Measurements from ENCODE around the gene KCND2. TPM values are rescaled to one million over a fixed set of nuclear protein-coding genes. Genes with fewer than 3 reads are reported as not detected.

KCND2 gene
- total and polyA plus RNA-seq, 2 of the 4 experiments (the other 2 are of a cell fraction), result under 0.01 TPM; not detected in 1

DNA sequence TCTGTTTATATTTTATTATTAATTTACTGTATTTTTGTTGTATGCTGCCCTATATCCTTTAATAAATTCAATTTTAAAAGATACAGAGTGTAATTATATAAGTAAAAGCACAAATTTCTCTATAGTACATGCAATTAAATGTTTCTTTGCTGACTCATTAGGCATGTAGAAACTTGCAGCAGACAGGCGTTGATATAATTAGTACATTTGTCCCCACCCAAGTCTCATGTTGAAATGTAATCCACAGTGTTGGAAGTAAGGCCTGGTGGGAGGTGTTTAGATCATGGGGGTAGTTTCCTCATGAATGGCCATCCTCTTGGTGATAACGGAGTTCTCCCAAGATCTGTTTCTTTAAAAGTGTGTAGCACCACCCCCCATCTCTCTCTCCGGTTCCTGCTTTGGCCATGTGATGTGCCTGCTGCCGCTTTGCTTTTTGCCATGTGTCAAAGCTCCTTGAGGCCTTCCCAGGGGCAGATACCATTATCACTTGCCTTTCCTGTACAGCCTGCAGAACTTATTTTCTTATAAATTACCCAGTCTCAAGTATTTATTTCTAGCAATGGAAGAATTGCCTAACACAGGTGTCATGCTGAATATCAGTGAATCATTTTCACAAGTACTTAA is 521.2 kb downstream of the KCND2 start:
- ChIA-PET CTCF (no interaction called here), POLR2A (ENCODE audit: unreplicated experiment) (no interaction called here)
- no peak overlapping the region for H2BK120ac ChIP-seq (ENCODE audit: low read depth, low read length)
- TF ChIP-seq POLR2A (IDR thresholded peaks at IDR 0.05; ENCODE audit: low read depth, low read length) (no peak), RCOR1 (IDR thresholded peaks at IDR 0.05; ENCODE audit: insufficient replicate concordance, low read length) (no peak), RFX5 (IDR thresholded peaks at IDR 0.05; ENCODE audit: low read depth, low read length) (no peak), SMC3 (IDR thresholded peaks at IDR 0.05; ENCODE audit: low read depth, low read length) (no peak), CEBPB (IDR thresholded peaks at IDR 0.05; ENCODE audit: low read depth, low read length) (no peak), CHD1 (IDR thresholded peaks at IDR 0.05; ENCODE audit: low read depth, low read length) (no peak), MAZ (IDR thresholded peaks at IDR 0.05; ENCODE audit: borderline replicate concordance, low read depth, low read length) (no peak), MXI1 (IDR thresholded peaks at IDR 0.05; ENCODE audit: borderline replicate concordance, low read depth, low read length) (no peak), FOS (IDR thresholded peaks at IDR 0.05; ENCODE audit: low read depth, low read length) (no peak)
- TF ChIP-seq, protein P1, sequence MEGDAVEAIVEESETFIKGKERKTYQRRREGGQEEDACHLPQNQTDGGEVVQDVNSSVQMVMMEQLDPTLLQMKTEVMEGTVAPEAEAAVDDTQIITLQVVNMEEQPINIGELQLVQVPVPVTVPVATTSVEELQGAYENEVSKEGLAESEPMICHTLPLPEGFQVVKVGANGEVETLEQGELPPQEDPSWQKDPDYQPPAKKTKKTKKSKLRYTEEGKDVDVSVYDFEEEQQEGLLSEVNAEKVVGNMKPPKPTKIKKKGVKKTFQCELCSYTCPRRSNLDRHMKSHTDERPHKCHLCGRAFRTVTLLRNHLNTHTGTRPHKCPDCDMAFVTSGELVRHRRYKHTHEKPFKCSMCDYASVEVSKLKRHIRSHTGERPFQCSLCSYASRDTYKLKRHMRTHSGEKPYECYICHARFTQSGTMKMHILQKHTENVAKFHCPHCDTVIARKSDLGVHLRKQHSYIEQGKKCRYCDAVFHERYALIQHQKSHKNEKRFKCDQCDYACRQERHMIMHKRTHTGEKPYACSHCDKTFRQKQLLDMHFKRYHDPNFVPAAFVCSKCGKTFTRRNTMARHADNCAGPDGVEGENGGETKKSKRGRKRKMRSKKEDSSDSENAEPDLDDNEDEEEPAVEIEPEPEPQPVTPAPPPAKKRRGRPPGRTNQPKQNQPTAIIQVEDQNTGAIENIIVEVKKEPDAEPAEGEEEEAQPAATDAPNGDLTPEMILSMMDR (conservative IDR thresholded peaks at IDR 0.05; ENCODE audit: low read depth, low read length), result no peak
- no peak for ATAC-seq (ENCODE audit: low read depth)
- H3K4me1 ChIP-seq (ENCODE audit: control insufficient read depth, insufficient read depth, low read length), result peaks cover 2% of the 10 kb centered on the region; the same call in 1 of the 2 replicates
- H4K91ac ChIP-seq (ENCODE audit: insufficient read depth, low read depth, low read length), result no peak overlapping the region
- no peaks in the 10 kb centered on the region for H4K20me1 ChIP-seq (ENCODE audit: insufficient read depth, low read length)
- H3K23ac ChIP-seq (ENCODE audit: low read depth, low read length), result 0 out of 2 replicates have a peak overlapping the region, but pooled peaks have one; percentile 51
- H4K8ac ChIP-seq (ENCODE audit: low read depth in 2 of 2, low read length in 2 of 2), result no peak overlapping the region; a peak in 1 of 4 replicates
- H3K27ac ChIP-seq (ENCODE audit: insufficient read depth, low read length), result no peak overlapping the region
- no peak overlapping the region for H2BK5ac ChIP-seq (ENCODE audit: low read depth, low read length, poor library complexity, severe bottlenecking)
- H3K18ac ChIP-seq (ENCODE audit: low read depth, low read length), result no peak overlapping the region
- H3K36me3 ChIP-seq (ENCODE audit: control insufficient read depth, insufficient read depth, low read length), result peaks cover 6% of the 10 kb centered on the region; the same call in 1 of the 2 replicates
- WGBS, 2 experiments (ENCODE audit: extremely low coverage in 2 of 2, insufficient read length in 1 of 2), result 70% methylated on average over 2 of the region's 4 CpGs; no CpG with 5 or more reads in 1 of the 2 experiments
- H3K4me2 ChIP-seq (ENCODE audit: low read depth, low read length), result no peak overlapping the region
- no peak overlapping the region for H2AFZ ChIP-seq (replicated peaks; ENCODE audit: low read length, poor library complexity)
- no peak overlapping the region for H3K14ac ChIP-seq (replicated peaks; ENCODE audit: low read depth, low read length)
- H3K9me1 ChIP-seq (ENCODE audit: insufficient read depth, low read length), result 0 out of 2 replicates have a peak, but pooled peaks cover 5% of the 10 kb centered on the region
- H3K9me3 ChIP-seq (ENCODE audit: control insufficient read depth, insufficient read depth, low read length), result no peaks in the 10 kb centered on the region
- in situ Hi-C loops (cut with MboI; ENCODE audit: low sequenced_read_pairs) (no loop called here), intact Hi-C loops (cut with micrococcal nuclease) (loop anchor here (5.0 kb wide), 1 partner anchor 313 kb away; no protein-coding TSS in a partner anchor), dilution Hi-C loops (cut with HindIII; ENCODE audit: low sequenced_read_pairs, unreplicated experiment) (no loop called here)
- peak overlapping the region; percentile 58; the same call in 1 of the 2 replicates for H4K5ac ChIP-seq (ENCODE audit: low read depth, low read length)
- no peak overlapping the region for H3K56ac ChIP-seq (ENCODE audit: extremely low read depth, insufficient read depth, low read length)
- no peak overlapping the region for H3K4me3 ChIP-seq (ENCODE audit: insufficient read depth, low read depth, low read length)
- no peak overlapping the region for H2AK5ac ChIP-seq (ENCODE audit: low read depth, low read length)
- no peak overlapping the region for H3K4ac ChIP-seq (ENCODE audit: low read depth, low read length)
- H2AK9ac ChIP-seq (replicated peaks; ENCODE audit: low read depth, low read length, poor library complexity), result no peak overlapping the region
- H2BK20ac ChIP-seq (ENCODE audit: low read depth, low read length), result no peak overlapping the region
- H3K79me1 ChIP-seq (ENCODE audit: low read depth in 1 of 2, low read length in 2 of 2), result no peaks in the 10 kb centered on the region
- H3K27me3 ChIP-seq (ENCODE audit: control insufficient read depth, insufficient read depth, low read length), result no peaks in the 10 kb centered on the region
- no peak overlapping the region for H3K9ac ChIP-seq (ENCODE audit: low read depth, low read length)
- H2BK15ac ChIP-seq (ENCODE audit: low read depth, low read length), result no peak overlapping the region
- BruUV-seq (replicated peaks), result no TSS peak
- no peak for DNase-seq
